ENCODE results near the gene SLC52A1. TPM values are rescaled to one million over a fixed set of nuclear protein-coding genes. Genes with fewer than 3 reads are reported as not detected.

SLC52A1 gene
- total and polyA plus RNA-seq, 2 of the 13 experiments (the other 11 are each of a cell fraction or from before 2014, with no cell fraction given), result 0.03 to 0.13 TPM

- TF ChIP-seq ZNF687 (CRISPR knock-in tag; IDR thresholded peaks at IDR 0.05), result peak; percentile 72
- no peak for TF ChIP-seq ZNF230 (CRISPR knock-in tag; IDR thresholded peaks at IDR 0.05)
- TF ChIP-seq ARID3A (IDR thresholded peaks at IDR 0.05; ENCODE audit: low read depth, low read length), result no peak
- TF ChIP-seq HOXA3 (CRISPR knock-in tag; IDR thresholded peaks at IDR 0.05), result 0 out of 2 replicates have a peak, but pooled peaks have one; percentile 11
- no peak for TF ChIP-seq ZNF431 (CRISPR knock-in tag; IDR thresholded peaks at IDR 0.05; ENCODE audit: borderline replicate concordance, low read depth)
- TF ChIP-seq MTA3 (CRISPR knock-in tag; IDR thresholded peaks at IDR 0.05), result no peak
- no peak for TF ChIP-seq ZNF674 (CRISPR knock-in tag; IDR thresholded peaks at IDR 0.05; ENCODE audit: low read depth)
- TF ChIP-seq XRCC5 (optimal IDR thresholded peaks at IDR 0.05; ENCODE audit: low read length), result no peak
- TF ChIP-seq PAXIP1 (CRISPR knock-in tag; conservative IDR thresholded peaks at IDR 0.05), result no peak
- no peak for TF ChIP-seq ZNF501 (CRISPR knock-in tag; IDR thresholded peaks at IDR 0.05)
- TF ChIP-seq TP53 (CRISPR knock-in tag; conservative IDR thresholded peaks at IDR 0.05), result no peak
- TF ChIP-seq SAP130 (CRISPR knock-in tag; IDR thresholded peaks at IDR 0.05; ENCODE audit: low read depth), result peak; percentile 33; the same call in 1 of the 2 replicates
- 0 out of 2 replicates have a peak, but pooled peaks have one; percentile 42 for TF ChIP-seq ZNF136 (CRISPR knock-in tag; IDR thresholded peaks at IDR 0.05; ENCODE audit: low read depth)
- no peak for TF ChIP-seq THAP11 (CRISPR knock-in tag; IDR thresholded peaks at IDR 0.05)
- TF ChIP-seq ZNF34 (CRISPR knock-in tag; IDR thresholded peaks at IDR 0.05; ENCODE audit: borderline replicate concordance), result no peak
- TF ChIP-seq ZKSCAN5 (CRISPR knock-in tag; IDR thresholded peaks at IDR 0.05), result no peak
- TF ChIP-seq MBNL3 (CRISPR knock-in tag; conservative IDR thresholded peaks at IDR 0.05), result no peak
- no peak for TF ChIP-seq ZNF362 (CRISPR knock-in tag; IDR thresholded peaks at IDR 0.05; ENCODE audit: borderline replicate concordance)
Measured at GRCh38 chr17:5031365-5032082, 3.7 kb downstream of the SLC52A1 start (continued).

All from HepG2 (cell line).